Tibial nerve (tissue), 4 donors: Measurements from ENCODE around the gene MN1. TPM values are rescaled to one million over a fixed set of nuclear protein-coding genes. Genes with fewer than 3 reads are reported as not detected.

Experiments used
- DNase-seq, 2 donors: peaks; one replicate each; pipeline ENCODE4 v3.0.0-alpha.2; 2019; ENCODE audit warnings: low spot score in 2 of 2
- H3K27ac ChIP-seq, 4 donors: fragments of 200-600 bp; sonication (generic) in 3 of 4; one replicate each; pipeline ENCODE4 v1.5.1; 2017 to 2019; ENCODE audit warnings: mild to moderate bottlenecking in 1 of 4
- H3K27me3 ChIP-seq, 2 donors: fragments of 200-600 bp; sonication (generic) in 1 of 2; one replicate each; pipeline versions ENCODE4 v1.5.1 to v1.6.0; 2017 to 2019
- H3K36me3 ChIP-seq, 3 donors: fragments of 200-600 bp; sonication (generic); one replicate each; pipeline ENCODE4 v1.5.1; 2018 to 2019
- H3K4me1 ChIP-seq, 4 donors: fragments of 200-600 bp; sonication (generic) in 3 of 4; one replicate each; pipeline ENCODE4 v1.5.1; 2017 to 2019
- H3K4me3 ChIP-seq, 4 donors: fragments of 200-600 bp; sonication (generic) in 3 of 4; one replicate each; pipeline ENCODE4 v1.5.1; 2017 to 2019; ENCODE audit warnings: mild to moderate bottlenecking in 1 of 4, moderate library complexity in 1 of 4
- H3K9me3 ChIP-seq, 4 donors: fragments of 200-600 bp; sonication (generic) in 3 of 4; one replicate each; pipeline ENCODE4 v1.5.1; 2017 to 2019
- EP300 ChIP-seq, 2 donors: sonication (generic); formaldehyde crosslinking; IDR thresholded peaks; one replicate each; pipeline ENCODE4 v1.6.1; 2017; ENCODE audit warnings: antibody characterized with exemption in 2 of 2, mild to moderate bottlenecking in 1 of 2
- POLR2A ChIP-seq, 2 donors: fragments of 450-650 bp; IDR thresholded peaks; one replicate each; pipeline ENCODE4 v1.6.1; 2017; ENCODE audit warnings: antibody characterized with exemption in 2 of 2, mild to moderate bottlenecking in 2 of 2, moderate library complexity in 2 of 2
- WGBS, 2 donors: methylation state at CpG; one replicate each; pipeline ENCODE4 v1.1.5; 2018; 5-methylcytosine and 5-hydroxymethylcytosine counted together
- total RNA-seq, 4 donors: library from RNA; depleted of rRNA; stranded (reverse); fragments of >200 nt; gene quantifications; one replicate each; pipeline ENCODE4 v1.1.0, GENCODE V29; 2016
- TF ChIP-seq, protein P1 (sequence below), 5 experiments: fragments of 200-600 bp in 3 of 5; fragments of 450-650 bp in 2 of 5; sonication (generic) in 3 of 5; IDR thresholded peaks; one replicate each; pipeline ENCODE4 v1.5.1; 2016 to 2019; ENCODE audit warnings: antibody characterized with exemption in 5 of 5, mild to moderate bottlenecking in 3 of 5, moderate library complexity in 2 of 5

MN1 gene
- total RNA-seq, 4 donors from 2014 or later: 3.9 to 8.2 (median 6.0) TPM

DNA sequence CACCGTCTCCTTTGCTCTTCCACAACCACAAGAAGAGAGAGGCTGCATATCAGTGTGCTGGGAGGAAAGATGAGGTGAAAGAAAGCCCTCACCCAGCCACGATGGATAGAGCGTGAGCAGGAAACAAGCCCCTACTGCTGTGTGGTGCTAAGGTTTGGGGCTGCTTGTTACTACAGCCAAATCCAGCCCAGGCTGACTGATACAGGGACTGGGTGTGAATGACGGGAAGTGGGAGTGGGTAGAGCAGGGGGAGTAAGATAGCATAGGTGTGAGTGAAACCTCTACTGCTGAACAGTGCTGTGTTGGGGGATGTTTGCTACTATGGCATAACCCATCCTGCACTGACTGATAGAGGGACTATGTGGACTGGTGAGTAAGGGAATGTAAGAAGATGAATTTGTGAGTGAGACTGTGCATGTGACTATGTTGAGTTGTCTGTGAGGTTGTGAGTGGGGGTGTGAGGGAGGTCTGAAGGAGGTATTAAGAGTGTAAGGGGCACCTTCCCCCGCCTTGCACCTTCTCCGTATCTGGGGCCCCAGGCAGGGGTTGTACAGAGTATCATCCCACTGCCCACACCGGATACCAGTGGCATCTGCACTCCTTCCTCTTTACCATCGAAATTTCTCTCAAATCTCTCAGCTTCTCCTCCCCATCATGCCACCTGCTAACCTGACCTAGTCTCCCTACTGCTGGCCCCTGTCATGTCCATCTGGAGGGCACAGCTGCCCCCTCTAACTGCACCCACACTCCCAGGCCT is 91.5 kb downstream of the MN1 start:
- Histone ChIP-seq H3K9me3 (peaks cover 0 to 5% (median 0%) of the 10 kb centered on the region in 4 donors), H3K36me3 (no peaks in the 10 kb centered on the region), H3K4me3 (no peak overlapping the region), H3K4me1 (no peaks in the 10 kb centered on the region), H3K27me3 (no peaks in the 10 kb centered on the region), H3K27ac (no peak overlapping the region)
- no peak for DNase-seq
- 80 to 82% methylated on average over 8 of the region's 8 CpGs for WGBS, 2 donors
- TF ChIP-seq, protein P1, sequence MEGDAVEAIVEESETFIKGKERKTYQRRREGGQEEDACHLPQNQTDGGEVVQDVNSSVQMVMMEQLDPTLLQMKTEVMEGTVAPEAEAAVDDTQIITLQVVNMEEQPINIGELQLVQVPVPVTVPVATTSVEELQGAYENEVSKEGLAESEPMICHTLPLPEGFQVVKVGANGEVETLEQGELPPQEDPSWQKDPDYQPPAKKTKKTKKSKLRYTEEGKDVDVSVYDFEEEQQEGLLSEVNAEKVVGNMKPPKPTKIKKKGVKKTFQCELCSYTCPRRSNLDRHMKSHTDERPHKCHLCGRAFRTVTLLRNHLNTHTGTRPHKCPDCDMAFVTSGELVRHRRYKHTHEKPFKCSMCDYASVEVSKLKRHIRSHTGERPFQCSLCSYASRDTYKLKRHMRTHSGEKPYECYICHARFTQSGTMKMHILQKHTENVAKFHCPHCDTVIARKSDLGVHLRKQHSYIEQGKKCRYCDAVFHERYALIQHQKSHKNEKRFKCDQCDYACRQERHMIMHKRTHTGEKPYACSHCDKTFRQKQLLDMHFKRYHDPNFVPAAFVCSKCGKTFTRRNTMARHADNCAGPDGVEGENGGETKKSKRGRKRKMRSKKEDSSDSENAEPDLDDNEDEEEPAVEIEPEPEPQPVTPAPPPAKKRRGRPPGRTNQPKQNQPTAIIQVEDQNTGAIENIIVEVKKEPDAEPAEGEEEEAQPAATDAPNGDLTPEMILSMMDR (IDR thresholded peaks at IDR 0.05): no peak
- TF ChIP-seq EP300 (IDR thresholded peaks at IDR 0.05) (no peak), POLR2A (IDR thresholded peaks at IDR 0.05) (no peak)

DNA sequence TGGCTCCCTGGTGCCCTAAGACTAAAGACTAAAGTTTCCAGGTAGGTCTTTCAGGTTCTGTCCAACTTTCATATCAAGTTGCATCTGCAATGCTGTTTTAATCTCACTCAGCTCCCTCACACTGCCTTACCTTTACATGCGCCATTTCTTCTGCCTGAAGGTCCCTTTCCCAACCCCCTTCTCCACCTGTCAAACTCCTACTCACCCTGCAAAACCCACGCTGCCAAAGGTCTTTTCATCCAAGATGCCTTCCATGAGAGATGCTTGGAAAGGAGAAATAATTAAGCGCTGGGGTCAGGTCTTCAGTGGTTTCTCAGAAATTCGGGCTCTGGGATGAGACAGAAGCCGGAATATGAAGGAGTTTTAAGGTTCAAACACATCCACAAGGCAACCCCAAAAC is 95.1 kb downstream of the MN1 start:
- peaks cover 0 to 20% (median 3%) of the 10 kb centered on the region in 4 donors for H3K9me3 ChIP-seq
- DNase-seq: no peak
- no peak overlapping the region for H3K27ac ChIP-seq
- 82 to 88% methylated on average over 5 of the region's 5 CpGs for WGBS, 2 donors
- H3K4me3 ChIP-seq: no peak overlapping the region
- no peaks in the 10 kb centered on the region for H3K36me3 ChIP-seq
- H3K27me3 ChIP-seq: no peaks in the 10 kb centered on the region
- TF ChIP-seq, protein P1 (IDR thresholded peaks at IDR 0.05): no peak
- TF ChIP-seq EP300 (IDR thresholded peaks at IDR 0.05) (no peak), POLR2A (IDR thresholded peaks at IDR 0.05) (no peak)
- H3K4me1 ChIP-seq: no peaks in the 10 kb centered on the region

DNA sequence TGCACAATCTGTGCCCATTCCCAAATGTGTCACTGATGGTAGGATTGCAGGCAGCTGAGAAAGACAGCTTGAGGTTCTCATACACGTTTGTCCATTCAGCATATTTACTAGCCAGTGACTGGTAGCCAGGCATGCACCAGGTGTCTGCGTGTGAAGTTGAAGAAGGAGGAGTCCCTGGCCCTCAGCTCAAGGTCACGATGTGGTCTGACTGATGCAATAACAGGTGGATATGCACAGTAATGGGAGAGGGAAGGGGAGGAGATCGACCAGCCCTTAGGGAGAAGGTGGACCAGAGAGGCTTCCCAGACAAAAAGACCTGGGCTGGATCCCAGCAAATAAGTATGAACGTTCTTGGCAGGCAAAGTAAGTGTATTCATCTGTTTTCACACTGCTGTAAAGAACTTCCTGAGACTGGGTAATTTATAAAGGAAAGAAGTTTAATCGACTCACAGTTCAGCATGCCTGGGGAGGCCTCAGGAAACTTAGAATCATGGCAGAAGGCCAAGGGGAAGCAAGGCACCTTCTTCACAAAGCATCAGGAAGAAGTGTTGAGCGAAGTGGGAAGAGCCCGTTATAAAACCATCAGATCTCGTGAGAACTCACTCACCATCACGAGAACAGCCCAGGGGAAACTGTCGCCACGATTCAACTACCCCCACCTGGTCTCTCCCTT is 96.0 kb downstream of the MN1 start:
- WGBS, 2 donors: 56 to 60% methylated on average over 12 of the region's 12 CpGs
- Histone ChIP-seq H3K36me3 (no peaks in the 10 kb centered on the region), H3K4me1 (no peaks in the 10 kb centered on the region), H3K27me3 (no peaks in the 10 kb centered on the region), H3K27ac (no peak overlapping the region), H3K9me3 (peaks cover 0 to 20% (median 3%) of the 10 kb centered on the region in 4 donors), H3K4me3 (no peak overlapping the region)
- no peak for DNase-seq
- no peak for TF ChIP-seq POLR2A (IDR thresholded peaks at IDR 0.05)
- no peak for TF ChIP-seq EP300 (IDR thresholded peaks at IDR 0.05)
- TF ChIP-seq, protein P1 (IDR thresholded peaks at IDR 0.05): no peak

DNA sequence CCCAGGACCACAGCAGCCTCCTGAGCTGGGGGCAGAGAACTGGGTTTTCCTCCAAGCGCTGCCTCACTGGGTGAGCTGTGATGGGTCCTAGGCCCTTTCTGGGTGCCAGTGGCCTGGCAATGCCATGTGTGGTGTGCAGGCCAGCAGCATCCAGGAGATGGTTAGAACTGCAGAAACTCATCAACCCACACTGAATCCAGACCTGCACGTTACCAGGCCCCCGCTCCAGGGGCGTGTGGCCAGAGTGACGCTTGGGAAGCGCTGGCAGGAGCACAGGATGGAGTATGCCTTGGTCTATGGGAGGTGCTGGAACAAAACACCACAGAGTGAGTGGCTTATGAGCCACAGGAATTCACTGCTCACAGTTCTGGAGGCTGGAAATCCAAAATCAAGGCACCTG is 97.0 kb downstream of the MN1 start:
- no peaks in the 10 kb centered on the region for H3K4me1 ChIP-seq
- H3K36me3 ChIP-seq: no peaks in the 10 kb centered on the region
- peaks cover 0 to 20% (median 3%) of the 10 kb centered on the region in 4 donors for H3K9me3 ChIP-seq
- TF ChIP-seq EP300 (IDR thresholded peaks at IDR 0.05) (no peak), POLR2A (IDR thresholded peaks at IDR 0.05) (no peak)
- TF ChIP-seq, protein P1 (IDR thresholded peaks at IDR 0.05): no peak
- H3K27ac ChIP-seq: no peak overlapping the region
- no peaks in the 10 kb centered on the region for H3K27me3 ChIP-seq
- 92 to 100% methylated on average over 1 to 6 of the region's 6 CpGs for WGBS, 2 donors
- no peak overlapping the region for H3K4me3 ChIP-seq
- no peak for DNase-seq

DNA sequence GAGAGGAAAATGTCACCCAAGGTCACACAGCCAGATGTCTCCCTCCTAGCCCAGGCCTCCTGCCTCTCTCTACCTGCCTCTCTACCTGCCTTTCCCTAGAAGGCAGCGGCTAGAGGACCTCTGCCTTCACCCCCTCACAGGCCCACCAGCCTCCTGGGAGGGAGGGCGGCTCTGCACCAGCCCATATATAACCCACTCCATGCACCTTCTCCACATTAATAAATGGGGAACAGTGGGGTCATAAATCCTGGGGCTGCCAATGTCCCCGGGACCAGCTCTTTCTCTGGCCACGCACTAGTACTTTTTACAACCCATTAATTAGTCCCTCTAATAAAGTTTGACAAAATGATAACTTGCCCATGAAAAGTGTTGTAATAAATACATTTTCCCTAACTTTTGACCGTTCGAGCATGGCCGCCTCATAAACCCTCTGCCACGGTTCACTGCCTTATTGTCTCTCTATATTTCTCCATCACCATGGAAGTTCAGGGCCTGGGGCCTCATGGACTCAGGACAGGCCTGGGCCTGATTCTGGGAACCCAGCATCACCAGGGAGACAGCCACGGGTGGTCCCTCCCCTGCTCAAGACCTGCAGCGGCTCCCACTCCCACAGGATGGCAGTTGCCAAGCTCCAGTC is 102.1 kb downstream of the MN1 start:
- DNase-seq: no peak
- TF ChIP-seq POLR2A (IDR thresholded peaks at IDR 0.05) (no peak), EP300 (IDR thresholded peaks at IDR 0.05) (no peak)
- TF ChIP-seq, protein P1 (IDR thresholded peaks at IDR 0.05): no peak
- WGBS, 2 donors: 70 to 72% methylated on average over 10 of the region's 10 CpGs
- H3K4me1 ChIP-seq: no peaks in the 10 kb centered on the region
- H3K27me3 ChIP-seq: no peaks in the 10 kb centered on the region
- H3K9me3 ChIP-seq: peaks cover 0 to 30% (median 3%) of the 10 kb centered on the region in 4 donors
- no peak overlapping the region for H3K27ac ChIP-seq
- H3K36me3 ChIP-seq: no peaks in the 10 kb centered on the region
- H3K4me3 ChIP-seq: no peak overlapping the region
